ENCODE results near the gene NEMP2. TPM values are rescaled to one million over a fixed set of nuclear protein-coding genes. Genes with fewer than 3 reads are reported as not detected.

The NEMP2 gene, protein sequence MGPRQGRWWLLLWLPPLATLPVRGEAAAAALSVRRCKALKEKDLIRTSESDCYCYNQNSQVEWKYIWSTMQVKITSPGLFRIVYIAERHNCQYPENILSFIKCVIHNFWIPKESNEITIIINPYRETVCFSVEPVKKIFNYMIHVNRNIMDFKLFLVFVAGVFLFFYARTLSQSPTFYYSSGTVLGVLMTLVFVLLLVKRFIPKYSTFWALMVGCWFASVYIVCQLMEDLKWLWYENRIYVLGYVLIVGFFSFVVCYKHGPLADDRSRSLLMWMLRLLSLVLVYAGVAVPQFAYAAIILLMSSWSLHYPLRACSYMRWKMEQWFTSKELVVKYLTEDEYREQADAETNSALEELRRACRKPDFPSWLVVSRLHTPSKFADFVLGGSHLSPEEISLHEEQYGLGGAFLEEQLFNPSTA
- polyA plus RNA-seq (ENCODE audit: insufficient read length): 4.1 TPM

DNA sequence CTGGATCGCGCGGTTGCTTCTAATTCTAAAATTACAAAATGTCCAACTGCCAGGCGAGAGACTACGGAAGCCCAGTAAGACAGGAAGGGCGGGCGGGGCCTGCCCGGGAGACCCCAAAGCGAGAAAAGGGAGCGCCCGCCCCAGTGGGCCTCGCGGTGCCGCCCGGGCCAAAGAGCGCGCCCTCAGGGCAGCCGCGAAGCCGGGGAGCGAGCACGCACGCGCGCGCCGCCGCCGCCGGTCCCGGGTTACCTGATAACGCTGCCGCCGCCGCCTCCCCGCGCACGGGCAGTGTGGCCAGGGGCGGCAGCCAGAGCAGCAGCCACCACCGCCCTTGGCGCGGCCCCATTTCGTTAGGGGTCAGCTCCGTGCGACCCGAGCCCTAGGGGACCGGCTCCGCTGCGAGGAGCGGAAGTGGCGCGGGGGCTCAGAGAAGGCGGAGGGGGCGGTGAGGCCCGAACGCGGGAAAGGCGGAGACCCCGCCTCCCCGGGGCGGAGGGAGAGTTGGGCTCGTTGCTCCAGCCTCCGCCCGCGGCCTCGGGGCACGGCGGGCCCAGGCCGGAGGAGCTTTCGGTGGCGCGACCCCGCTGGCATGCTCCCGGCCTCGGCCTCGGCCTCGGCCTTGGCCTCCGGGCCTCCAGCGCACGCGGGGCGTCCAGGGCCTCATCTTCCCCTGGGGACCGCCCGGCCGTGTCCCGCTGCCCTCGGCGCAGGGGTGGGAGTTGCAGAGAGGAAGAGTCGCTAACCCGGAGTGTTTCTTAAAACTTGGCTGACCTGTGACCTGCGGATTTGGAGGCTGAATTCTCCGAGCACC lies at the start of gene NEMP2:
NEMP2 (minus strand) TSS at position 413 of the 811 bp plus-strand sequence; CDS start at position 346, 67 bp downstream.
- no peak for DNase-seq (ENCODE audit: low read depth)

- DNase-seq (ENCODE audit: low read depth): no peak
These were observed 49.2 kb upstream of the NEMP2 start for GRCh38 chr2:190583507-190584337.

GRCh38 chr2:190582736-190583506 lies 48.4 kb upstream of the NEMP2 start:
- DNase-seq (ENCODE audit: low read depth): no peak

GRCh38 chr2:190582019-190582418 lies 47.5 kb upstream of the NEMP2 start:
- DNase-seq (ENCODE audit: low read depth): no peak

DNA sequence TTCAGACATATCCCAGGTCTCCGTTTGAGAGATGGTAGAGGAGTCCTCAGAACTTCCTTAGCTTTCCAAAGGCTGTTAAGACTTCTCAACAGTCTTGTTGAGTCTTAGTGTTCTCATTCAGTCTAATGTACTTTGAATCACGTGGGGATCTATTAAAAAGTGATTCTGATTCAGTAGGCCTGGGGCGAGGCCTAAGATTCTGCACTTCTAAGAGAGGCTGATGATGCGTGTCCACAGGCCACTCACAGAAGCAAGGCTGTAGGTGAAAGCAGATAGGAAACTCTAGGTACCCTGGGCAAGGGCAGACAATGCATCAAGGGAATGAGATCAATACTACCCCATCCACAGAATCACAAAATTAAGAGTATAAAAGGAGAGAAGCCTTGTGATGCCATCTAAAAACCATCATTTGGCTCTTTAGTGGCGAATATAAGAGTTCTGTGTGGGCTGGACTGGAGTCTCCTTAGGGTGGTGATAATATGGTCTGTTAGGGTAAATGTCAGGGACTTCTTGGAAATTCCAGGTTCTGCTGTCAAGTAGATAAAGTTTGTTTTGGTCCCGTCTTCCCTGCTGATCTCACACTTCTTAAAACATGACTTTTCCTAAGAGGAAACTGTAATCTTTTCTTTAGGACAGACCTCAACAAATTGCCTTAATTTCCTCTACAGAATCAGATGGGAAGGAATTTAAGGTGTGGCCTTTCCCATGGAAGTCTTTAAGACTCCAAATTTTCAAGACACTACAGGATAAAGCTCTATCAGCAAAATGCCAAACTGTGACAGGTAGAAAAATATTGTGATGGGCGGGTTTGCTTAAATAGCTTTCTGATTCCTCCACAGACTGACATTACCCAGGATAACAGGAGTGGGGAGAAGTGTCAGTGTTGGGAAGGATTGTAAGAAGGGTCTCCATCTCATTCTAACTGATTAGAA lies 45.7 kb upstream of the NEMP2 start:
- no peak for DNase-seq (ENCODE audit: low read depth)

DNA sequence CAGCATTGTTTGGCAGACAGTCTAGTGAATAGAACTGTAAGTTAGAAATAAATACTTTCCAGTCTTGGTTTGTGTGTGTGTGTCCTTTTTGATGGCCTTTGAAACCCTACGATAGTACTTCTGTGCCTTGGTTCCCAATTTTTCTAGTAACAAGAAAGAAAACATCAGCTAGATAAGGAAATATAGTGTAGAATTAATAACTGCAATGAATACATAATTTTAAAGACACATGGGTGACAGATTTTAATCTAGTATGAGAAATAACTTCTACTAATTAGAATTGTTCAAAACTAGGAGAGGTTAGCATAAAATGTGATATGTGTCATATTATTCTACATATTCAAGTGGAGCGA lies 44.5 kb upstream of the NEMP2 start:
- DNase-seq (ENCODE audit: low read depth): no peak

GRCh38 chr2:190578158-190579057 lies 43.9 kb upstream of the NEMP2 start:
- no peak for DNase-seq (ENCODE audit: low read depth)

GRCh38 chr2:190576573-190576972 lies 42.1 kb upstream of the NEMP2 start:
- no peak for DNase-seq (ENCODE audit: low read depth)

- DNase-seq (ENCODE audit: low read depth): no peak
These were observed 40.7 kb upstream of the NEMP2 start for GRCh38 chr2:190575263-190575662.

GRCh38 chr2:190574169-190574568 lies 39.6 kb upstream of the NEMP2 start:
- DNase-seq (ENCODE audit: low read depth): no peak

GRCh38 chr2:190572246-190572645 lies 37.7 kb upstream of the NEMP2 start:
- DNase-seq (ENCODE audit: low read depth): no peak

DNA sequence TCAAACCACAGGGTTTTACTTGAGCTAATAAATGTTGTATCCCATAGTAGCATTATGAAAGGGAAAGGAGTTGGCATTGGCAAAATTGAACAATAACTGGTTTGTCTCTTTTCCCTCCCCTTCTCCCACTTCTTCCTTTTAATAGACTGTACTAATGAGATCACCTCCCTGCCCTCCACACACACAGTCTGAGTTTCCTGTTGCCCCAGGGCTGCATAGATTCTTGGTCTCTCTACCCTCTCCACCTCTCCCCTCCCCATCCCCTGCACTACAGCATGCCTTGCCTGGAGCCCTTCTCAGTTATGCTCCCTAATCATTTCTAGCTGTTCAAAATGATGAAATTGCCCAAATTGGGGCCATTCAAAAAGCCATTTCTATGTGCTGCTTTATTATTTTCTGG lies 37.2 kb upstream of the NEMP2 start:
- DNase-seq (ENCODE audit: low read depth): no peak

DNA sequence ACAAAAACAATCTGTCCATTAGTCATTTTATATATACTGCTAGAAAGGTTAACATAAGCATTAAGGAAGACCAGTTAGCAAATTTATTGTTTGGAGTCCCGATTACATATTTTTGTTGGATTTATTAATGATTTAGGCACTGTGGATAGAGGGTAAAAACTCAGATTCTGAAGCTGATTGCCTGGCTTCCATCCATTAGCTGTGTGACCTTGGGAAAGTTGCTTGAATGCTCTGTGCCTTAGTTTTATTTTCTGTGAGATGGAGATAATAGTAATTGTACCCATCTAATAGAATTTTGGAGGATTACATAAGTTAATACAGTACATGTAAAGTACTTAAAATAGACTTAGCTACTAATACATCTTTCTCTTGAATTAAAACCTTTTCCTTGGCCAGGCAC lies 36.3 kb upstream of the NEMP2 start:
- DNase-seq (ENCODE audit: low read depth): no peak

DNA sequence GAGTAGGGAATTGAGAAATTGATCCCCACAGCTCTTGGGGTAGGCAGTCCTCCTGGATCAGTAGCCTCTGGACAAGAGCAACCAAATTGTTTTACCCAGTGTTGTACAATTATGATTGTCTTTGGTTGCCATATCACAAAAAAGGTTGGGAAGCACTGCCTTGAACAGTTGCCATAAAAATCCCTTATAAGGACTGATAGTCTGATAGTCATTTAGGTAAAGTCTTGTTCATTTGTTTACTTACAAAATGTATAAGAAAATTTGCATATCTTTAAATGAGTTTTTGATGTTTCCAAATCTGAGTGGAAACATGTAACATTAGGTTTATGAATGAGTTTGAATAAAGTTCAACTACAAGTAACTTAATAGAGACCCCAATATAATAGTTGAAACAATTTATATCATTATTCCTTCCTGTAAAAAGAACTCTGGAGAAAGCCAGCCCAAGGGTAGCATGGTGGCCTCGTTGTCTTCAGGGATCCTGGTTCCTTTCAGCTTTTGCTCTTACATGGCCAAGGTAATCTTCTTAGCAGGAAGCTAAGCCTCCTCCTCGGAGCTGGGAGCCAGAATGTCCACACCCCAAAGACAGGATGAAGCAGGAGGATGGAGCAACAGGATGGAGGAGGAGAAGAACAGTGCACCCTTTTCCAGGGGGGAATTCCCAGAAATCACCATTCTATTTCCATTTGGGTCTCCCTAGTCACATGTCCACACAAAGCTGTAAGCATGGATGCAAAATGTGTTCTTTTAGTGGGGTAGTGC lies 35.7 kb upstream of the NEMP2 start:
- no peak for DNase-seq (ENCODE audit: low read depth)

- no peak for DNase-seq (ENCODE audit: low read depth)
These were observed 30.3 kb upstream of the NEMP2 start for GRCh38 chr2:190564838-190565237.

DNA sequence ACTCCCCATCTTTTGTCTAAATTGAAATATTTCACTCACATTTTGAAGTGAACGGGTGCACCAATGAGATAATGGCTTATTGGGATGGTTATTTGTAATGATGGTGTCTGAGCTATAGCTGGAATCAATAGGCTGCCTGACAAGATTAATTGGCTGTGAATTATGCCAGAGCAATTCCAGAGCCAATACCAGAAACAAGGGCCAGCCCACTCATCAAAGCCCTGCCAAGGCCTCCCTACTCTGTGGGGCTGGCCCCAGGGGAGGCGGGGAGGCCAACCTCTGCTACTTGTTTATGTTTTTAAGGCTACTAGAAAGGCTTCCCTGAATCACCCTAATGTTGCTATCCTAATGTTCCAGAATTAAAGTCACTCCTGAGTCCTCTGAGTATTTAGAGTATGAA lies 29.1 kb upstream of the NEMP2 start:
- no peak for DNase-seq (ENCODE audit: low read depth)

- DNase-seq (ENCODE audit: low read depth): no peak
These were observed 28.6 kb upstream of the NEMP2 start for GRCh38 chr2:190563109-190563508.

GRCh38 chr2:190562121-190562520 lies 27.6 kb upstream of the NEMP2 start:
- DNase-seq (ENCODE audit: low read depth): no peak

All from forelimb muscle (tissue), 1 donor.